Measurements from ENCODE around the gene PTPRU. TPM values are rescaled to one million over a fixed set of nuclear protein-coding genes. Genes with fewer than 3 reads are reported as not detected.

The PTPRU gene
- total and polyA plus RNA-seq, 2 experiments from 2014 or later = 8.0 to 105 TPM

DNA sequence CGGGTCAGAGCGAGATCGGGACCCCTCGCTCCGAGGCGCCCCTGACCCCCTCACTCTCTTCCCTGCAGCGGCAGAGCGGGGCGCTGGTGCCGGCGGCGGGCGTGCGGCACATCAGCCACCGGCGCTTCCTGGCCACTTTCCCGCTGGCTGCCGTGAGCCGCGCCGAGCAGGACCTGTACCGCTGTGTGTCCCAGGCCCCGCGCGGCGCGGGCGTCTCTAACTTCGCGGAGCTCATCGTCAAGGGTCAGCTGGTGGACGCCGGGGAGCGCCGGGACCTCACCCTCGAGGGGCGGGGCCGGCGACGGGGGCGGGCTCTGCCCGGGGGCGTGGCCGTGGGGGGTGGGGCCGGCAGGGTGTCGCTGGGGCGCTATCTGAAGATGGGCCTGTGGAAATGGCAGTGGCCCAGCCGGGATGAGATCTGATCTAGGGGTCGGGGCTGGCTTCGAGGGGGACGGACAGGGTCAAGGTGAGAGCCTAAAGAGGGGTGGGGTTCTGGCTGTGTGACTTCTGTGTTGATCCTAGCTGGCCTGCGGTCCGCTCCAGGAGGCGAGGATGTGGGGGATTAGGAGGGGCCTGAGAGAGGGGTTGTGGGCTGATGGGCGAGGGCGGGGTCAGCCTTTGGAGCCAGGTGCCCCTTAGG lies 23.6 kb downstream of the PTPRU start:
- H3K9me2 ChIP-seq (ENCODE audit: insufficient read depth) = no peaks in the 10 kb centered on the region
- H3K4me3 ChIP-seq = peak overlapping the region; percentile 72
- Mint-ChIP-seq H3K4me3 (peak overlapping the region; percentile 81), H3K9me3 (no peaks in the 10 kb centered on the region; the same call in 2 of the 3 replicates), H3K36me3 (ENCODE audit: low read depth) (peaks cover 5% of the 10 kb centered on the region; the same call in 2 of the 3 replicates), H3K27ac (no peak overlapping the region), H3K27me3 (ENCODE audit: insufficient read depth, low read depth, poor library complexity) (peaks cover 53% of the 10 kb centered on the region), H3K4me1 (peaks cover 43% of the 10 kb centered on the region)
- H3K27me3 ChIP-seq (ENCODE audit: insufficient read depth) = peaks cover 50% of the 10 kb centered on the region
- DNase-seq (ENCODE audit: low spot score) = peak; percentile 84
- TF ChIP-seq NANOG (IDR thresholded peaks at IDR 0.05; ENCODE audit: borderline replicate concordance) (no peak), ZNF331 (CRISPR knock-in tag; IDR thresholded peaks at IDR 0.05; ENCODE audit: low read depth) (no peak), EZH2 (IDR thresholded peaks at IDR 0.05; ENCODE audit: low read depth, unreplicated experiment) (no peak), POLR2AphosphoS5 (IDR thresholded peaks at IDR 0.05; ENCODE audit: low read depth) (0 out of 2 replicates have a peak, but pooled peaks have one; percentile 29)
- peak overlapping the region; percentile 95 for H3K4me2 ChIP-seq
- 0 out of 2 replicates have a peak, but pooled peaks cover 6% of the 10 kb centered on the region for H3K79me2 ChIP-seq (replicated peaks; ENCODE audit: insufficient read depth)
- no peaks in the 10 kb centered on the region for H3F3A ChIP-seq (replicated peaks; ENCODE audit: low read depth)
- H3K27ac ChIP-seq (ENCODE audit: low read depth) = no peak overlapping the region
- H2AFZ ChIP-seq = peak overlapping the region; percentile 95
- peak; percentile 65 for ATAC-seq
- H3K36me3 ChIP-seq (ENCODE audit: insufficient read depth) = no peaks in the 10 kb centered on the region
- peaks cover 2% of the 10 kb centered on the region; the same call in 1 of the 2 replicates for H4K20me1 ChIP-seq (replicated peaks; ENCODE audit: insufficient read depth)
- peaks cover 32% of the 10 kb centered on the region for H3K4me1 ChIP-seq (ENCODE audit: insufficient read depth)

DNA sequence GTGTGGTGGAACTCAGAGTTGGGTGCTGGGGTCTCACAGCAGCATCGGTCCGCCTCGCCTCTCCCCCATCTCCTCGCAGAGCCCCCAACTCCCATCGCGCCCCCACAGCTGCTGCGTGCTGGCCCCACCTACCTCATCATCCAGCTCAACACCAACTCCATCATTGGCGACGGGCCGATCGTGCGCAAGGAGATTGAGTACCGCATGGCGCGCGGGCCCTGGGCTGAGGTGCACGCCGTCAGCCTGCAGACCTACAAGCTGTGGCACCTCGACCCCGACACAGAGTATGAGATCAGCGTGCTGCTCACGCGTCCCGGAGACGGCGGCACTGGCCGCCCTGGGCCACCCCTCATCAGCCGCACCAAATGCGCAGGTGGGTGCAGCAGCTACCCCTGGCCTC lies 24.2 kb downstream of the PTPRU start:
- peaks cover 31% of the 10 kb centered on the region for H3K4me1 ChIP-seq (ENCODE audit: insufficient read depth)
- Mint-ChIP-seq H3K27me3 (ENCODE audit: insufficient read depth, low read depth, poor library complexity) (peaks cover 49% of the 10 kb centered on the region), H3K4me3 (peak overlapping the region; percentile 81), H3K36me3 (ENCODE audit: low read depth) (peaks cover 5% of the 10 kb centered on the region; the same call in 2 of the 3 replicates), H3K4me1 (peaks cover 40% of the 10 kb centered on the region), H3K27ac (no peak overlapping the region), H3K9me3 (no peaks in the 10 kb centered on the region; the same call in 2 of the 3 replicates)
- H3K4me2 ChIP-seq = peak overlapping the region; percentile 95
- H4K20me1 ChIP-seq (replicated peaks; ENCODE audit: insufficient read depth) = peaks cover 2% of the 10 kb centered on the region; the same call in 1 of the 2 replicates
- H3K9me2 ChIP-seq (ENCODE audit: insufficient read depth) = no peaks in the 10 kb centered on the region
- 0 out of 2 replicates have a peak, but pooled peaks cover 6% of the 10 kb centered on the region for H3K79me2 ChIP-seq (replicated peaks; ENCODE audit: insufficient read depth)
- peak; percentile 35 for ATAC-seq
- DNase-seq (ENCODE audit: low spot score) = peak; percentile 79
- no peaks in the 10 kb centered on the region for H3F3A ChIP-seq (replicated peaks; ENCODE audit: low read depth)
- H3K27ac ChIP-seq (ENCODE audit: low read depth) = no peak overlapping the region
- H2AFZ ChIP-seq = peak overlapping the region; percentile 95
- no peaks in the 10 kb centered on the region for H3K36me3 ChIP-seq (ENCODE audit: insufficient read depth)
- peaks cover 50% of the 10 kb centered on the region for H3K27me3 ChIP-seq (ENCODE audit: insufficient read depth)
- peak overlapping the region; percentile 72 for H3K4me3 ChIP-seq
- TF ChIP-seq EZH2phosphoT487 (IDR thresholded peaks at IDR 0.05; ENCODE audit: unreplicated experiment) = no peak
- TF ChIP-seq, protein P1, sequence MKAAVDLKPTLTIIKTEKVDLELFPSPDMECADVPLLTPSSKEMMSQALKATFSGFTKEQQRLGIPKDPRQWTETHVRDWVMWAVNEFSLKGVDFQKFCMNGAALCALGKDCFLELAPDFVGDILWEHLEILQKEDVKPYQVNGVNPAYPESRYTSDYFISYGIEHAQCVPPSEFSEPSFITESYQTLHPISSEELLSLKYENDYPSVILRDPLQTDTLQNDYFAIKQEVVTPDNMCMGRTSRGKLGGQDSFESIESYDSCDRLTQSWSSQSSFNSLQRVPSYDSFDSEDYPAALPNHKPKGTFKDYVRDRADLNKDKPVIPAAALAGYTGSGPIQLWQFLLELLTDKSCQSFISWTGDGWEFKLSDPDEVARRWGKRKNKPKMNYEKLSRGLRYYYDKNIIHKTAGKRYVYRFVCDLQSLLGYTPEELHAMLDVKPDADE (IDR thresholded peaks at IDR 0.05) = no peak
- TF ChIP-seq, protein P2, sequence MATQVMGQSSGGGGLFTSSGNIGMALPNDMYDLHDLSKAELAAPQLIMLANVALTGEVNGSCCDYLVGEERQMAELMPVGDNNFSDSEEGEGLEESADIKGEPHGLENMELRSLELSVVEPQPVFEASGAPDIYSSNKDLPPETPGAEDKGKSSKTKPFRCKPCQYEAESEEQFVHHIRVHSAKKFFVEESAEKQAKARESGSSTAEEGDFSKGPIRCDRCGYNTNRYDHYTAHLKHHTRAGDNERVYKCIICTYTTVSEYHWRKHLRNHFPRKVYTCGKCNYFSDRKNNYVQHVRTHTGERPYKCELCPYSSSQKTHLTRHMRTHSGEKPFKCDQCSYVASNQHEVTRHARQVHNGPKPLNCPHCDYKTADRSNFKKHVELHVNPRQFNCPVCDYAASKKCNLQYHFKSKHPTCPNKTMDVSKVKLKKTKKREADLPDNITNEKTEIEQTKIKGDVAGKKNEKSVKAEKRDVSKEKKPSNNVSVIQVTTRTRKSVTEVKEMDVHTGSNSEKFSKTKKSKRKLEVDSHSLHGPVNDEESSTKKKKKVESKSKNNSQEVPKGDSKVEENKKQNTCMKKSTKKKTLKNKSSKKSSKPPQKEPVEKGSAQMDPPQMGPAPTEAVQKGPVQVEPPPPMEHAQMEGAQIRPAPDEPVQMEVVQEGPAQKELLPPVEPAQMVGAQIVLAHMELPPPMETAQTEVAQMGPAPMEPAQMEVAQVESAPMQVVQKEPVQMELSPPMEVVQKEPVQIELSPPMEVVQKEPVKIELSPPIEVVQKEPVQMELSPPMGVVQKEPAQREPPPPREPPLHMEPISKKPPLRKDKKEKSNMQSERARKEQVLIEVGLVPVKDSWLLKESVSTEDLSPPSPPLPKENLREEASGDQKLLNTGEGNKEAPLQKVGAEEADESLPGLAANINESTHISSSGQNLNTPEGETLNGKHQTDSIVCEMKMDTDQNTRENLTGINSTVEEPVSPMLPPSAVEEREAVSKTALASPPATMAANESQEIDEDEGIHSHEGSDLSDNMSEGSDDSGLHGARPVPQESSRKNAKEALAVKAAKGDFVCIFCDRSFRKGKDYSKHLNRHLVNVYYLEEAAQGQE (IDR thresholded peaks at IDR 0.05; ENCODE audit: unreplicated experiment) = no peak
- TF ChIP-seq, protein P3, sequence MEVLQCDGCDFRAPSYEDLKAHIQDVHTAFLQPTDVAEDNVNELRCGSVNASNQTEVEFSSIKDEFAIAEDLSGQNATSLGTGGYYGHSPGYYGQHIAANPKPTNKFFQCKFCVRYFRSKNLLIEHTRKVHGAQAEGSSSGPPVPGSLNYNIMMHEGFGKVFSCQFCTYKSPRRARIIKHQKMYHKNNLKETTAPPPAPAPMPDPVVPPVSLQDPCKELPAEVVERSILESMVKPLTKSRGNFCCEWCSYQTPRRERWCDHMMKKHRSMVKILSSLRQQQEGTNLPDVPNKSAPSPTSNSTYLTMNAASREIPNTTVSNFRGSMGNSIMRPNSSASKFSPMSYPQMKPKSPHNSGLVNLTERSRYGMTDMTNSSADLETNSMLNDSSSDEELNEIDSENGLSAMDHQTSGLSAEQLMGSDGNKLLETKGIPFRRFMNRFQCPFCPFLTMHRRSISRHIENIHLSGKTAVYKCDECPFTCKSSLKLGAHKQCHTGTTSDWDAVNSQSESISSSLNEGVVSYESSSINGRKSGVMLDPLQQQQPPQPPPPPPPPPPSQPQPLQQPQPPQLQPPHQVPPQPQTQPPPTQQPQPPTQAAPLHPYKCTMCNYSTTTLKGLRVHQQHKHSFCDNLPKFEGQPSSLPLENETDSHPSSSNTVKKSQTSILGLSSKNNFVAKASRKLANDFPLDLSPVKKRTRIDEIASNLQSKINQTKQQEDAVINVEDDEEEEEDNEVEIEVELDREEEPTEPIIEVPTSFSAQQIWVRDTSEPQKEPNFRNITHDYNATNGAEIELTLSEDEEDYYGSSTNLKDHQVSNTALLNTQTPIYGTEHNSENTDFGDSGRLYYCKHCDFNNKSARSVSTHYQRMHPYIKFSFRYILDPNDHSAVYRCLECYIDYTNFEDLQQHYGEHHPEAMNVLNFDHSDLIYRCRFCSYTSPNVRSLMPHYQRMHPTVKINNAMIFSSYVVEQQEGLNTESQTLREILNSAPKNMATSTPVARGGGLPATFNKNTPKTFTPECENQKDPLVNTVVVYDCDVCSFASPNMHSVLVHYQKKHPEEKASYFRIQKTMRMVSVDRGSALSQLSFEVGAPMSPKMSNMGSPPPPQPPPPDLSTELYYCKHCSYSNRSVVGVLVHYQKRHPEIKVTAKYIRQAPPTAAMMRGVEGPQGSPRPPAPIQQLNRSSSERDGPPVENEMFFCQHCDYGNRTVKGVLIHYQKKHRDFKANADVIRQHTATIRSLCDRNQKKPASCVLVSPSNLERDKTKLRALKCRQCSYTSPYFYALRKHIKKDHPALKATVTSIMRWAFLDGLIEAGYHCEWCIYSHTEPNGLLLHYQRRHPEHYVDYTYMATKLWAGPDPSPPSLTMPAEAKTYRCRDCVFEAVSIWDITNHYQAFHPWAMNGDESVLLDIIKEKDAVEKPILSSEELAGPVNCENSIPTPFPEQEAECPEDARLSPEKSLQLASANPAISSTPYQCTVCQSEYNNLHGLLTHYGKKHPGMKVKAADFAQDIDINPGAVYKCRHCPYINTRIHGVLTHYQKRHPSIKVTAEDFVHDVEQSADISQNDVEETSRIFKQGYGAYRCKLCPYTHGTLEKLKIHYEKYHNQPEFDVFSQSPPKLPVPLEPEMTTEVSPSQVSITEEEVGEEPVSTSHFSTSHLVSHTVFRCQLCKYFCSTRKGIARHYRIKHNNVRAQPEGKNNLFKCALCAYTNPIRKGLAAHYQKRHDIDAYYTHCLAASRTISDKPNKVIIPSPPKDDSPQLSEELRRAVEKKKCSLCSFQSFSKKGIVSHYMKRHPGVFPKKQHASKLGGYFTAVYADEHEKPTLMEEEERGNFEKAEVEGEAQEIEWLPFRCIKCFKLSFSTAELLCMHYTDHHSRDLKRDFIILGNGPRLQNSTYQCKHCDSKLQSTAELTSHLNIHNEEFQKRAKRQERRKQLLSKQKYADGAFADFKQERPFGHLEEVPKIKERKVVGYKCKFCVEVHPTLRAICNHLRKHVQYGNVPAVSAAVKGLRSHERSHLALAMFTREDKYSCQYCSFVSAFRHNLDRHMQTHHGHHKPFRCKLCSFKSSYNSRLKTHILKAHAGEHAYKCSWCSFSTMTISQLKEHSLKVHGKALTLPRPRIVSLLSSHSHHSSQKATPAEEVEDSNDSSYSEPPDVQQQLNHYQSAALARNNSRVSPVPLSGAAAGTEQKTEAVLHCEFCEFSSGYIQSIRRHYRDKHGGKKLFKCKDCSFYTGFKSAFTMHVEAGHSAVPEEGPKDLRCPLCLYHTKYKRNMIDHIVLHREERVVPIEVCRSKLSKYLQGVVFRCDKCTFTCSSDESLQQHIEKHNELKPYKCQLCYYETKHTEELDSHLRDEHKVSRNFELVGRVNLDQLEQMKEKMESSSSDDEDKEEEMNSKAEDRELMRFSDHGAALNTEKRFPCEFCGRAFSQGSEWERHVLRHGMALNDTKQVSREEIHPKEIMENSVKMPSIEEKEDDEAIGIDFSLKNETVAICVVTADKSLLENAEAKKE (CRISPR knock-in tag; IDR thresholded peaks at IDR 0.05) = no peak
- TF ChIP-seq ZNF331 (CRISPR knock-in tag; IDR thresholded peaks at IDR 0.05; ENCODE audit: low read depth) = no peak
- TF ChIP-seq STAT1 (IDR thresholded peaks at IDR 0.05; ENCODE audit: unreplicated experiment) = no peak
- TF ChIP-seq JUNB (IDR thresholded peaks at IDR 0.05; ENCODE audit: unreplicated experiment) = no peak

Measured in GM23338 (cell line).